ENCODE results near the gene MAPT.
"Not testable (repeated sequence)": the region's sequence is repeated elsewhere in the genome, so short reads cannot be mapped to it uniquely, and the experiment has no call there.

Gene MAPT

GRCh38 chr17:46019408-46019925 lies 125.1 kb downstream of the MAPT start:
- DNase-seq = not testable (repeated sequence)

GRCh38 chr17:46020023-46020761 lies 125.8 kb downstream of the MAPT start:
- peak; percentile 60 for DNase-seq

GRCh38 chr17:46020998-46021397 lies 126.6 kb downstream of the MAPT start:
- DNase-seq = no peak

- DNase-seq = not testable (repeated sequence)
These were observed 129.0 kb downstream of the MAPT start for GRCh38 chr17:46023366-46023765.

- DNase-seq = no peak
These were observed 129.5 kb downstream of the MAPT start for GRCh38 chr17:46023783-46024388.

GRCh38 chr17:46024590-46024989 lies 130.2 kb downstream of the MAPT start:
- no peak for DNase-seq

DNA sequence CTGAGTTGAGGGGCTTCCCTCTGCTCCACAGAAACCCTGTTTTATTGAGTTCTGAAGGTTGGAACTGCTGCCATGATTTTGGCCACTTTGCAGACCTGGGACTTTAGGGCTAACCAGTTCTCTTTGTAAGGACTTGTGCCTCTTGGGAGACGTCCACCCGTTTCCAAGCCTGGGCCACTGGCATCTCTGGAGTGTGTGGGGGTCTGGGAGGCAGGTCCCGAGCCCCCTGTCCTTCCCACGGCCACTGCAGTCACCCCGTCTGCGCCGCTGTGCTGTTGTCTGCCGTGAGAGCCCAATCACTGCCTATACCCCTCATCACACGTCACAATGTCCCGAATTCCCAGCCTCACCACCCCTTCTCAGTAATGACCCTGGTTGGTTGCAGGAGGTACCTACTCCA lies 130.7 kb downstream of the MAPT start:
- no peak for DNase-seq

DNA sequence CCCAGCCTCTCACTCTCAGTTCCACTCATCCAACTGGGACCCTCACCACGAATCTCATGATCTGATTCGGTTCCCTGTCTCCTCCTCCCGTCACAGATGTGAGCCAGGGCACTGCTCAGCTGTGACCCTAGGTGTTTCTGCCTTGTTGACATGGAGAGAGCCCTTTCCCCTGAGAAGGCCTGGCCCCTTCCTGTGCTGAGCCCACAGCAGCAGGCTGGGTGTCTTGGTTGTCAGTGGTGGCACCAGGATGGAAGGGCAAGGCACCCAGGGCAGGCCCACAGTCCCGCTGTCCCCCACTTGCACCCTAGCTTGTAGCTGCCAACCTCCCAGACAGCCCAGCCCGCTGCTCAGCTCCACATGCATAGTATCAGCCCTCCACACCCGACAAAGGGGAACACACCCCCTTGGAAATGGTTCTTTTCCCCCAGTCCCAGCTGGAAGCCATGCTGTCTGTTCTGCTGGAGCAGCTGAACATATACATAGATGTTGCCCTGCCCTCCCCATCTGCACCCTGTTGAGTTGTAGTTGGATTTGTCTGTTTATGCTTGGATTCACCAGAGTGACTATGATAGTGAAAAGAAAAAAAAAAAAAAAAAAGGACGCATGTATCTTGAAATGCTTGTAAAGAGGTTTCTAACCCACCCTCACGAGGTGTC lies 131.3 kb downstream of the MAPT start:
- no peak for DNase-seq

DNA sequence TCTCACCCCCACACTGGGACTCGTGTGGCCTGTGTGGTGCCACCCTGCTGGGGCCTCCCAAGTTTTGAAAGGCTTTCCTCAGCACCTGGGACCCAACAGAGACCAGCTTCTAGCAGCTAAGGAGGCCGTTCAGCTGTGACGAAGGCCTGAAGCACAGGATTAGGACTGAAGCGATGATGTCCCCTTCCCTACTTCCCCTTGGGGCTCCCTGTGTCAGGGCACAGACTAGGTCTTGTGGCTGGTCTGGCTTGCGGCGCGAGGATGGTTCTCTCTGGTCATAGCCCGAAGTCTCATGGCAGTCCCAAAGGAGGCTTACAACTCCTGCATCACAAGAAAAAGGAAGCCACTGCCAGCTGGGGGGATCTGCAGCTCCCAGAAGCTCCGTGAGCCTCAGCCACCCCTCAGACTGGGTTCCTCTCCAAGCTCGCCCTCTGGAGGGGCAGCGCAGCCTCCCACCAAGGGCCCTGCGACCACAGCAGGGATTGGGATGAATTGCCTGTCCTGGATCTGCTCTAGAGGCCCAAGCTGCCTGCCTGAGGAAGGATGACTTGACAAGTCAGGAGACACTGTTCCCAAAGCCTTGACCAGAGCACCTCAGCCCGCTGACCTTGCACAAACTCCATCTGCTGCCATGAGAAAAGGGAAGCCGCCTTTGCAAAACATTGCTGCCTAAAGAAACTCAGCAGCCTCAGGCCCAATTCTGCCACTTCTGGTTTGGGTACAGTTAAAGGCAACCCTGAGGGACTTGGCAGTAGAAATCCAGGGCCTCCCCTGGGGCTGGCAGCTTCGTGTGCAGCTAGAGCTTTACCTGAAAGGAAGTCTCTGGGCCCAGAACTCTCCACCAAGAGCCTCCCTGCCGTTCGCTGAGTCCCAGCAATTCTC lies 132.1 kb downstream of the MAPT start:
- DNase-seq = no peak

- no peak for DNase-seq
These were observed 133.0 kb downstream of the MAPT start for GRCh38 chr17:46027048-46027975.

DNA sequence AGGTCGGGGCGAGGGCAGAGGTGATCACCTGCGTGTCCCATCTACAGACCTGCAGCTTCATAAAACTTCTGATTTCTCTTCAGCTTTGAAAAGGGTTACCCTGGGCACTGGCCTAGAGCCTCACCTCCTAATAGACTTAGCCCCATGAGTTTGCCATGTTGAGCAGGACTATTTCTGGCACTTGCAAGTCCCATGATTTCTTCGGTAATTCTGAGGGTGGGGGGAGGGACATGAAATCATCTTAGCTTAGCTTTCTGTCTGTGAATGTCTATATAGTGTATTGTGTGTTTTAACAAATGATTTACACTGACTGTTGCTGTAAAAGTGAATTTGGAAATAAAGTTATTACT lies 133.6 kb downstream of the MAPT start:
- no peak for DNase-seq

DNA sequence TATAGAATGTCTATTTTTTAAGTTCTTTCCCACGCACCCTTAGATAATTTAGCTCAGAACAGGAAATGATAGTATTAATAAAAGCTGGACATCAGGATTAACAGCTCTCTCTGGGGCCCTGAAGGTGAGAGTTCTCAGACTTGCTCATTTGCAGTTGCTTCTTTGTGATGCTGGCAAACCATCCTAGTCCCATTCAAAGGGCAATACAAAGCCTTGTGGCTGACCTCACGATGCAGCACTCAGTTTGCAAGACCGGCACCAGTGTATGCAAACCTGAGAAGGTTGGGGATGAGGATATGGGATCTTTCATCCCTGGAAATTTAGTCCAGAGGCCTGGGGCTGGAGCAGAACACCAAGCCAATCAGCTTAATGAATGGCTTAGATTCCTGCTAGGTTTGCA lies 134.0 kb downstream of the MAPT start:
- DNase-seq = no peak

- DNase-seq = no peak
These were observed 134.7 kb downstream of the MAPT start for GRCh38 chr17:46028981-46029565.

- DNase-seq = no peak
These were observed 135.3 kb downstream of the MAPT start for GRCh38 chr17:46029627-46030026.

DNA sequence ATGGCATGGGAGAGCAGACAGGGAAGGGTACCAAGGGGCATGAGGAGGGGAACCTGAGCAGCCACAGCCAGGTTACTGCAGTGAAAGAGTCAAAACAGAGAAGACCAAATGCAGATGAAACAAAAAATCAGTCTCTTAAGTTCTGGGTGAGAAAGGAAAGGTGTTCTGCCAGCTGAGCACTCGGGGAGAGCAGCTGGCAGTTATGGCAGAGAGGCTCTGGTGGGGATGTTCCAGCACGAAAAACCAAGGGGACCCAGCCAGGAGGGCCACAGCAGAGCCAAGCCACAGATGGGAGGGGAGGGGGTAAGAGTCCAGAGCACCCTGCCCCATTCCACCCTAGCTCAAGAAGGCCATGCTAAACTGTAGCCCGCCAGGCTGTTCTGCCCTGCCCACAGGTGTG lies 136.4 kb downstream of the MAPT start:
- DNase-seq = no peak

GRCh38 chr17:46031440-46031839 lies 137.1 kb downstream of the MAPT start:
- no peak for DNase-seq

DNA sequence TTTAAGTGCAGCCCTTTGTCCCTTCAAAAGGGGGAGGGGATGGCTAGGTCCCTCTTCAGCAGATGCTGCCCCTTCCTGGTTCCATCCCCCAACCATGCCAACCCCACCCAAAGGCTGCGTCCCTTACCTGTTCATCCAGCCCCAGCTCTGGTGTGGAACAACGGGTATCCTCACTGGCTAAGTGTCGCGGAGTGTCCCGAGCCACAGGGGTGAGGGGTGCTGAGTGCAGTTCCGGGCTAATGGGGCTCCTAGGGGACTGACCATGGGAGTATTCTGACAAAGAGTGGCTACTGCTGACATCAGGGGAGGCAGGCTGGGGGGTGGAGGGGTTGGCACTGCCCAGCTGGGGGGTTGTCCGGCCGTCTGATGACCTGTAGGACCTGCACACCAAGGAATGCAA lies 137.6 kb downstream of the MAPT start:
- DNase-seq = no peak

- no peak for DNase-seq
These were observed 138.6 kb downstream of the MAPT start for GRCh38 chr17:46032909-46033308.

DNA sequence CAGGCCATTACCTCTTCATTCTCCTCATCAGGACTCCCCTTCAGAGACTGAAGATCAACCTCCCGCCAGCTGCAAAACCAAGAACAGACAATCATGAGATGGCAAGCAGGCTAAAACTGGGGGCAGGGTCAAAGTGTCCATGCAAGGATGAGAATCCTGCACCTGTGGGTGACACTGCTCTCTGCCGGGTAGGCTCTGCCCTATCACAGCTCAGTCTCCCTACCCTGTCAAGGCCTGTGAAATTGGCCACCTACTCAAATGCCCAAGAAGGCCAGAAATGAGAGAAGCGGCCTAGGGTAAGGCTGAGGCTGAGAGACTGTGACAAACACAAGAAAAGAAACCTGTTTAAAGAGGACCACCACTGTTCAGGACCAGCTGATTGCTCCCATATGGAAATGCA lies 139.0 kb downstream of the MAPT start:
- no peak for DNase-seq

GRCh38 chr17:46035112-46035818 lies 140.9 kb downstream of the MAPT start:
- no peak for DNase-seq

DNA sequence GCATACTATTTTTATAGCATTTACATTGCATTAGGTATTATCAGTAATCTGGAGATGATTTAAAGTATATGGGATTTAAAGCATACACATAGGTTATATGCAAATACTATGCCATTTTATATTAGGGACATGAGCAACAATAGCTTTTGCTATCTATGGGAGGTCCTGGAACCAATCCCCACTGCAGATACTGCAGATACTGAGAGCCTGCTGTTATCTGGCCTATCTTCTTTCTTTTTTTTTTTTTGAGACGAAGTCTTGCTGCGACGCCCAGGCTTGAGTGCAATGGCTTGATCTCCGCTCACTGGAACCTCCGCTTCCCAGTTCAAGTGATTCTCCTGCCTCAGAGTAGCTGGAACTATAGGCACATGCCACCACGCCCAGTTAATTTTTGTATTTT lies 142.1 kb downstream of the MAPT start:
- no peak for DNase-seq

All from activated naive CD4-positive, alpha-beta T cell treated with Interleukin-2 at 50 U/mL for 16 hours (primary cell).